Measurements from ENCODE around the gene SPRR3. TPM values are rescaled to one million over a fixed set of nuclear protein-coding genes. Genes with fewer than 3 reads are reported as not detected.

The SPRR3 gene
- total RNA-seq, 2 experiments from 2014 or later = not detected

- POLR2A ChIA-PET = no interaction called here
- CTCF ChIA-PET = no interaction called here
These were observed 27.2 kb downstream of the SPRR3 start for GRCh38 chr1:153028766-153029165.

GRCh38 chr1:153030895-153031294 is 29.3 kb downstream of the SPRR3 start, which contains the start of gene SPRR1B:
TSS of gene SPRR1B (plus strand) at chr1:153031203. CDS start at chr1:153032346, 1,143 bp downstream.
- no peak for TF ChIP-seq CTCF (IDR thresholded peaks at IDR 0.05)
- peaks cover 16% of the 10 kb centered on the region for H3K27me3 Mint-ChIP-seq
- DNase-seq = no peak
- ChIA-PET POLR2A (no interaction called here), CTCF (no interaction called here)
- H3K4me1 Mint-ChIP-seq (ENCODE audit: low read depth) = no peaks in the 10 kb centered on the region
- H3K9me3 Mint-ChIP-seq = no peaks in the 10 kb centered on the region
- H3K27ac Mint-ChIP-seq = no peak within 1 kb of the TSS
- ATAC-seq = no peak
- no peaks in the 10 kb centered on the region for H3K36me3 Mint-ChIP-seq (ENCODE audit: low read depth)
- no peak within 1 kb of the TSS for H3K4me3 Mint-ChIP-seq
- intact Hi-C loops (cut with micrococcal nuclease) = no loop called here

More at GRCh38 chr1:153028766-153029165, 27.2 kb downstream of the SPRR3 start:
- no peaks in the 10 kb centered on the region for H3K9me3 Mint-ChIP-seq
- peaks cover 14% of the 10 kb centered on the region for H3K27me3 Mint-ChIP-seq
- DNase-seq (no peak), ATAC-seq (no peak)
- intact Hi-C loops (cut with micrococcal nuclease) = no loop called here
- H3K4me3 Mint-ChIP-seq = no peak overlapping the region
- H3K36me3 Mint-ChIP-seq (ENCODE audit: low read depth) = no peaks in the 10 kb centered on the region
- TF ChIP-seq CTCF (IDR thresholded peaks at IDR 0.05) = no peak
- no peaks in the 10 kb centered on the region for H3K4me1 Mint-ChIP-seq (ENCODE audit: low read depth)
- no peak overlapping the region for H3K27ac Mint-ChIP-seq

GRCh38 chr1:153032073-153032472 is 30.5 kb downstream of the SPRR3 start:
- CTCF ChIA-PET = interaction anchor here (1.3 kb wide), 1 partner anchor 161 kb away, joined by 4 read pairs; no protein-coding TSS in a partner anchor
- Mint-ChIP-seq H3K4me1 (ENCODE audit: low read depth) (no peaks in the 10 kb centered on the region), H3K36me3 (ENCODE audit: low read depth) (no peaks in the 10 kb centered on the region), H3K4me3 (no peak overlapping the region), H3K27ac (no peak overlapping the region), H3K27me3 (peaks cover 16% of the 10 kb centered on the region), H3K9me3 (no peaks in the 10 kb centered on the region)
- TF ChIP-seq CTCF (IDR thresholded peaks at IDR 0.05) = no peak
- DNase-seq (no peak), ATAC-seq (no peak)
- POLR2A ChIA-PET = no interaction called here
- intact Hi-C loops (cut with micrococcal nuclease) = no loop called here

- ATAC-seq (no peak), DNase-seq (no peak)
- CTCF ChIA-PET = interaction anchor here (1.3 kb wide), 1 partner anchor 162 kb away, joined by 4 read pairs; no protein-coding TSS in a partner anchor
- no peaks in the 10 kb centered on the region for H3K36me3 Mint-ChIP-seq (ENCODE audit: low read depth)
- no peaks in the 10 kb centered on the region for H3K4me1 Mint-ChIP-seq (ENCODE audit: low read depth)
- H3K27me3 Mint-ChIP-seq = peaks cover 16% of the 10 kb centered on the region
- intact Hi-C loops (cut with micrococcal nuclease) = no loop called here
- H3K4me3 Mint-ChIP-seq = no peak overlapping the region
- no peaks in the 10 kb centered on the region for H3K9me3 Mint-ChIP-seq
- H3K27ac Mint-ChIP-seq = no peak overlapping the region
- POLR2A ChIA-PET = interaction anchor here (0.5 kb wide), 1 partner anchor 50 kb away, joined by 3 read pairs; no protein-coding TSS in a partner anchor
- no peak for TF ChIP-seq CTCF (IDR thresholded peaks at IDR 0.05)
These were observed 31.2 kb downstream of the SPRR3 start for GRCh38 chr1:153032677-153033308.

GRCh38 chr1:153035211-153035610 is 33.7 kb downstream of the SPRR3 start:
- H3K9me3 Mint-ChIP-seq = no peaks in the 10 kb centered on the region
- H3K4me1 Mint-ChIP-seq (ENCODE audit: low read depth) = no peaks in the 10 kb centered on the region
- ChIA-PET POLR2A (no interaction called here), CTCF (no interaction called here)
- no peak overlapping the region for H3K27ac Mint-ChIP-seq
- H3K36me3 Mint-ChIP-seq (ENCODE audit: low read depth) = no peaks in the 10 kb centered on the region
- intact Hi-C loops (cut with micrococcal nuclease) = no loop called here
- H3K27me3 Mint-ChIP-seq = peaks cover 22% of the 10 kb centered on the region
- DNase-seq = no peak
- no peak for TF ChIP-seq CTCF (IDR thresholded peaks at IDR 0.05)
- no peak for ATAC-seq
- H3K4me3 Mint-ChIP-seq = no peak overlapping the region
